H1 (cell line): Measurements from ENCODE around the gene NFAT5. TPM values are rescaled to one million over a fixed set of nuclear protein-coding genes. Genes with fewer than 3 reads are reported as not detected.
A peak's percentile ranks its signal among the peaks of the same experiment; 100 is the strongest.

Experiments used
- CTCF ChIA-PET: fragments of 300-600 bp; sonication (Branson Sonifier 250); formaldehyde crosslinking; loops from one replicate; lab custom pipeline; 2021; ENCODE audit not compliant: partially characterized antibody; lab: Charles Lee
- POLR2A ChIA-PET: fragments of 300-600 bp; sonication (Branson Sonifier 250); formaldehyde crosslinking; loops from one replicate; lab custom pipeline; 2021; ENCODE audit warnings: inconsistent platforms; ENCODE audit not compliant: partially characterized antibody; lab: Charles Lee
- DNase-seq, 2 experiments: peaks; one replicate each; pipeline versions ENCODE4 v3.0.0 to v3.0.0-alpha.2; 2010 to 2022; ENCODE audit warnings: low spot score in 2 of 2, low read depth in 1 of 2, mixed read lengths in 1 of 2
- FAIRE-seq: peaks from 2 replicates; lab custom pipeline; 2011; peaks lifted over from hg19 to GRCh38; lab: Jason Lieb, UNC
- H2AFZ ChIP-seq: 2 replicates; pipeline ENCODE4 v1.8.1; 2012; ENCODE audit warnings: low read length, inconsistent platforms
- H2AK5ac ChIP-seq: 2 replicates; pipeline ENCODE4 v1.6.1; 2013; ENCODE audit warnings: low read depth, low read length
- H2BK120ac ChIP-seq: replicated peaks from 2 replicates; pipeline ENCODE3; 2013; ENCODE audit warnings: low read depth, low read length, inconsistent platforms
- H2BK12ac ChIP-seq: 2 replicates; pipeline ENCODE4 v1.6.1; 2013; ENCODE audit warnings: low read depth, low read length
- H2BK15ac ChIP-seq: 2 replicates; pipeline ENCODE4 v1.6.1; 2013; ENCODE audit warnings: low read length
- H2BK20ac ChIP-seq: 2 replicates; pipeline ENCODE4 v1.6.1; 2013; ENCODE audit warnings: low read length
- H2BK5ac ChIP-seq: 2 replicates; pipeline ENCODE4 v1.6.1; 2013; ENCODE audit warnings: low read depth, low read length
- H3K14ac ChIP-seq: 2 replicates; pipeline ENCODE4 v1.6.1; 2013; ENCODE audit warnings: inconsistent platforms; ENCODE audit not compliant: insufficient read length
- H3K18ac ChIP-seq: 2 replicates; pipeline ENCODE4 v1.6.1; 2013; ENCODE audit warnings: low read length; ENCODE audit errors: extremely low read depth
- H3K23ac ChIP-seq: 2 replicates; pipeline ENCODE4 v1.6.1; 2013; ENCODE audit warnings: inconsistent platforms; ENCODE audit not compliant: insufficient read length
- H3K23me2 ChIP-seq: 2 replicates; pipeline ENCODE4 v1.6.1; 2013; ENCODE audit warnings: low read depth, low read length
- H3K27ac ChIP-seq: 2 replicates; pipeline ENCODE4 v1.6.1; 2011; ENCODE audit warnings: low read depth, low read length, inconsistent platforms
- H3K27me3 ChIP-seq, 4 experiments: replicated peaks in 1 of 4; 1 replicate in 1 of 4; 2 replicates in 3 of 4; pipeline versions ENCODE4 v1.6.1 to v1.8.1; 2011 to 2013; ENCODE audit warnings: low read length in 3 of 4, mild to moderate bottlenecking in 3 of 4, inconsistent platforms in 2 of 4, mixed read lengths in 2 of 4, moderate library complexity in 1 of 4; ENCODE audit not compliant: control insufficient read depth in 3 of 4, insufficient read depth in 3 of 4; ENCODE audit errors: extremely low read depth in 1 of 4
- H3K36me3 ChIP-seq, 4 experiments: 2 replicates each; pipeline versions ENCODE4 v1.6.1 to v1.8.1; 2011 to 2013; ENCODE audit warnings: mild to moderate bottlenecking in 4 of 4, low read length in 3 of 4, moderate library complexity in 2 of 4, control low read depth in 1 of 4, inconsistent platforms in 1 of 4; ENCODE audit not compliant: insufficient read depth in 4 of 4, control insufficient read depth in 2 of 4
- H3K4ac ChIP-seq: replicated peaks from 2 replicates; pipeline ENCODE3; 2013; ENCODE audit warnings: low read length, low read depth, mixed read lengths, inconsistent platforms; ENCODE audit not compliant: insufficient read length
- H3K4me1 ChIP-seq, 4 experiments: replicated peaks in 1 of 4; 1 replicate in 1 of 4; 2 replicates in 3 of 4; pipeline versions ENCODE4 v1.6.1 to v1.8.1; 2011 to 2013; ENCODE audit warnings: low read length in 3 of 4, inconsistent platforms in 2 of 4, mixed read lengths in 1 of 4; ENCODE audit not compliant: insufficient read depth in 4 of 4, control insufficient read depth in 3 of 4
- H3K4me2 ChIP-seq, 2 experiments: 2 replicates each; pipeline versions ENCODE4 v1.6.1 to v1.8.1; 2011 to 2013; ENCODE audit warnings: low read depth in 2 of 2, low read length in 2 of 2, control low read depth in 1 of 2, inconsistent platforms in 1 of 2, mild to moderate bottlenecking in 1 of 2; ENCODE audit not compliant: insufficient read depth in 1 of 2
- H3K4me3 ChIP-seq, 4 experiments: fragments of 200-600, 300-600 bp in 1 of 4; sonication (generic), shearing (Covaris generic), sonication (Bioruptor Twin) in 1 of 4; 2 replicates each; pipeline versions ENCODE4 v1.5.1 to v1.8.1; 2011 to 2016; ENCODE audit warnings: low read length in 4 of 4, low read depth in 3 of 4, control low read depth in 2 of 4, inconsistent platforms in 2 of 4, mild to moderate bottlenecking in 2 of 4, mixed read lengths in 1 of 4, moderate library complexity in 1 of 4; ENCODE audit not compliant: insufficient read depth in 2 of 4; ENCODE audit errors: extremely low read depth in 1 of 4
- H3K56ac ChIP-seq: replicated peaks from 2 replicates; pipeline ENCODE3; 2013; ENCODE audit warnings: low read depth, mild to moderate bottlenecking, mixed read lengths, low read length, inconsistent platforms; ENCODE audit not compliant: insufficient read length
- H3K79me1 ChIP-seq: 2 replicates; pipeline ENCODE4 v1.6.1; 2013; ENCODE audit warnings: low read depth, low read length, control low read depth
- H3K79me2 ChIP-seq, 2 experiments: 2 replicates each; pipeline versions ENCODE4 v1.6.1 to v1.8.1; 2012 to 2013; ENCODE audit warnings: low read length in 2 of 2, mild to moderate bottlenecking in 2 of 2, inconsistent platforms in 1 of 2; ENCODE audit not compliant: insufficient read depth in 2 of 2, control insufficient read depth in 1 of 2
- H3K9ac ChIP-seq, 4 experiments: replicated peaks in 1 of 4; 1 replicate in 1 of 4; 2 replicates in 3 of 4; pipeline versions ENCODE4 v1.6.1 to v1.8.1; 2011 to 2013; ENCODE audit warnings: low read depth in 3 of 4, low read length in 3 of 4, control low read depth in 2 of 4, mild to moderate bottlenecking in 2 of 4, moderate library complexity in 2 of 4, inconsistent platforms in 1 of 4; ENCODE audit errors: extremely low read depth in 1 of 4
- H3K9me3 ChIP-seq, 2 experiments: 2 replicates each; pipeline versions ENCODE4 v1.6.1 to v1.8.1; 2012 to 2013; ENCODE audit warnings: mild to moderate bottlenecking in 2 of 2, moderate library complexity in 2 of 2, control low read depth in 1 of 2, inconsistent platforms in 1 of 2, low read depth in 1 of 2, low read length in 1 of 2, mixed read lengths in 1 of 2; ENCODE audit not compliant: insufficient read depth in 2 of 2
- H4K20me1 ChIP-seq, 2 experiments: replicated peaks in 1 of 2; 2 replicates each; pipeline versions ENCODE3 to v1.8.1; 2011 to 2013; ENCODE audit warnings: inconsistent platforms in 2 of 2, low read length in 2 of 2, mild to moderate bottlenecking in 1 of 2; ENCODE audit not compliant: insufficient read depth in 2 of 2, control insufficient read depth in 1 of 2
- H4K5ac ChIP-seq: 2 replicates; pipeline ENCODE4 v1.6.1; 2013; ENCODE audit warnings: low read length, low read depth, mixed read lengths, inconsistent platforms; ENCODE audit not compliant: insufficient read length
- H4K8ac ChIP-seq: 2 replicates; pipeline ENCODE4 v1.8.0; 2013; ENCODE audit warnings: mild to moderate bottlenecking, moderate library complexity, low read length, inconsistent platforms; ENCODE audit not compliant: insufficient read depth; ENCODE audit errors: extremely low read depth
- H4K91ac ChIP-seq: replicated peaks from 2 replicates; pipeline ENCODE3; 2013; ENCODE audit warnings: low read length, mixed read lengths, inconsistent platforms; ENCODE audit not compliant: insufficient read length
- CEBPB ChIP-seq: IDR thresholded peaks from 2 replicates; pipeline ENCODE4 v1.6.1; 2012; ENCODE audit warnings: low read depth, low read length
- EZH2 ChIP-seq: fragments of 200-600 bp; sonication (generic); IDR thresholded peaks from 2 replicates; pipeline ENCODE4 v1.7.1; 2012; ENCODE audit warnings: low read depth, mild to moderate bottlenecking, moderate library complexity, low read length, inconsistent platforms; ENCODE audit not compliant: severe bottlenecking
- POLR2A ChIP-seq, 2 experiments: IDR thresholded peaks; 1 replicate in 1 of 2; 2 replicates in 1 of 2; pipeline ENCODE4 v1.6.1; 2011; ENCODE audit warnings: low read depth in 2 of 2, low read length in 2 of 2, mild to moderate bottlenecking in 2 of 2; ENCODE audit errors: control extremely low read depth in 1 of 2
- RFX5 ChIP-seq: IDR thresholded peaks from 2 replicates; pipeline ENCODE4 v1.6.1; 2011; ENCODE audit warnings: low read depth, low read length, improper control_type of control experiment, borderline replicate concordance
- RXRA ChIP-seq: IDR thresholded peaks from 2 replicates; pipeline ENCODE4 v1.6.1; 2011; ENCODE audit warnings: low read depth, mild to moderate bottlenecking, low read length, moderate library complexity; ENCODE audit not compliant: insufficient read depth
- SP1 ChIP-seq: IDR thresholded peaks from 2 replicates; pipeline ENCODE4 v1.6.1; 2011; ENCODE audit warnings: low read depth, low read length
- TBP ChIP-seq: IDR thresholded peaks from 2 replicates; pipeline ENCODE4 v1.6.1; 2011; ENCODE audit warnings: low read depth, low read length, improper control_type of control experiment
- WGBS, 2 experiments: shearing (Covaris generic) in 1 of 2; methylation state at CpG; one replicate each; pipeline versions ENCODE4 v1.1.6 to v1.1.7; 2013 to 2015; ENCODE audit warnings: low lambda C conversion rate in 2 of 2, mixed read lengths in 2 of 2, inconsistent platforms in 1 of 2, low coverage in 1 of 2, missing lambda C conversion rate in 1 of 2; ENCODE audit not compliant: insufficient replicate concordance in 2 of 2, insufficient coverage in 1 of 2, insufficient read length in 1 of 2; ENCODE audit errors: extremely low coverage in 1 of 2, missing lambda C conversion rate in 1 of 2; 5-methylcytosine and 5-hydroxymethylcytosine counted together
- polyA plus RNA-seq, 7 experiments: library from polyadenylated mRNA; depleted of rRNA in 3 of 7; stranded (reverse) in 5 of 7; unstranded in 2 of 7; fragments of >200 nt in 5 of 7; fragments of 200-250 nt in 2 of 7; gene quantifications; 1 replicate in 5 of 7; 2 replicates in 1 of 7; 4 replicates in 1 of 7; pipeline versions ENCODE4 v1.2.1 to v1.2.3, GENCODE V29; 2011 to 2013; ENCODE audit warnings: missing spikeins in 2 of 7, mixed read lengths in 2 of 7
- total RNA-seq: library from RNA; stranded (reverse); fragmentation: NEBNext Ultra II Directional; extraction: Animal tissue kit (Norgen Biotek cat#: 25700); gene quantifications from 2 replicates; pipeline ENCODE4 v1.2.1, GENCODE V29; 2021
- TF ChIP-seq, protein P1 (sequence below): IDR thresholded peaks from 2 replicates; pipeline ENCODE4 v1.6.1; 2012; ENCODE audit warnings: inconsistent platforms
- TF ChIP-seq, protein P2 (sequence below): IDR thresholded peaks from 2 replicates; pipeline ENCODE4 v1.6.1; 2011; ENCODE audit warnings: low read length, improper control_type of control experiment

NFAT5 gene
- total and polyA plus RNA-seq, 2 of the 8 experiments (the other 6 are each of a cell fraction or from before 2014, with no cell fraction given), result 8.9 to 29.0 TPM

DNA sequence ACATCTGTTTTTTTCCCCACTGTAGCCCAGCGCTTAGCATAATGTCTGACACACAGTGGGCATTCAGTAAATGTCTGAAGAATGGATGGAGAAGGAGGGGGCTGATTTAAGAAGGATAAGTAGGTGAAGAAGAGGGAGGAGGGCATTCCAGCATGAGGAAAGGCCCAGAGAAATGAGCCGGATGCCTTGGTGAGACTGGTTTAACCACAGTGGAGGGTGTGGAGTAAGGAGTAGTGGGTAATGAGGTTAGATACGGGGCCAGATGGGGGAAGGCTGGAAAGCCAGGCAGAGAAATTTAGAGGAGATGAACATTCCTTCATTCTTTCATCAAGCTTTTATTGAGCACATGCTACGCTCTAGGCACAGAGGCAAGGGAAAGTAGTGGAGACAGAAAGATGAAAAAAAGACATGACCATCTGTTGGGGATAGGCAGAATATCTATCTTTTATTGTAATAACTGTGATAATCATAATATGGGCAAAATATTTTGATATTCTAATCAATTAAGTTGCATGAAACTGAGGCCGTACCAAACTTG, 43.7 kb upstream of the NFAT5 start:
- Histone ChIP-seq H3K4me3 (no peak overlapping the region), H3K27ac (no peak overlapping the region), H2BK12ac (no peak overlapping the region), H3K9ac (no peak overlapping the region), H2BK5ac (no peak overlapping the region), H2BK20ac (no peak overlapping the region), H4K91ac (no peak overlapping the region), H2BK120ac (no peak overlapping the region), H3K4me1 (peaks cover 0 to 2% (median 0%) of the 10 kb centered on the region in 4 experiments; a peak in 1 of 7 replicates), H4K8ac (no peak overlapping the region), H3K23me2 (no peaks in the 10 kb centered on the region), H3K27me3 (no peaks in the 10 kb centered on the region), H3K79me1 (no peaks in the 10 kb centered on the region), H2AK5ac (no peak overlapping the region), H3K56ac (no peak overlapping the region), H2BK15ac (no peak overlapping the region), H3K79me2 (no peaks in the 10 kb centered on the region), H3K14ac (no peak overlapping the region), H3K4ac (no peak overlapping the region), H4K5ac (no peak overlapping the region), H3K9me3 (no peaks in the 10 kb centered on the region), H3K18ac (no peak overlapping the region), H3K23ac (no peak overlapping the region), H3K4me2 (no peak overlapping the region), H3K36me3 (no peaks in the 10 kb centered on the region), H4K20me1 (no peaks in the 10 kb centered on the region), H2AFZ (peak overlapping the region; percentile 77; the same call in 1 of the 2 replicates)
- FAIRE-seq (no peak), DNase-seq (no peak)
- TF ChIP-seq POLR2A (IDR thresholded peaks at IDR 0.05; ENCODE audit: control extremely low read depth in 1 of 2, low read depth in 2 of 2, low read length in 2 of 2) (no peak), TBP (no peak), RXRA (no peak), SP1 (no peak), CEBPB (no peak), RFX5 (no peak), EZH2 (no peak)
- TF ChIP-seq, protein P1, sequence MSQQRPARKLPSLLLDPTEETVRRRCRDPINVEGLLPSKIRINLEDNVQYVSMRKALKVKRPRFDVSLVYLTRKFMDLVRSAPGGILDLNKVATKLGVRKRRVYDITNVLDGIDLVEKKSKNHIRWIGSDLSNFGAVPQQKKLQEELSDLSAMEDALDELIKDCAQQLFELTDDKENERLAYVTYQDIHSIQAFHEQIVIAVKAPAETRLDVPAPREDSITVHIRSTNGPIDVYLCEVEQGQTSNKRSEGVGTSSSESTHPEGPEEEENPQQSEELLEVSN, result no peak
- TF ChIP-seq, protein P2, sequence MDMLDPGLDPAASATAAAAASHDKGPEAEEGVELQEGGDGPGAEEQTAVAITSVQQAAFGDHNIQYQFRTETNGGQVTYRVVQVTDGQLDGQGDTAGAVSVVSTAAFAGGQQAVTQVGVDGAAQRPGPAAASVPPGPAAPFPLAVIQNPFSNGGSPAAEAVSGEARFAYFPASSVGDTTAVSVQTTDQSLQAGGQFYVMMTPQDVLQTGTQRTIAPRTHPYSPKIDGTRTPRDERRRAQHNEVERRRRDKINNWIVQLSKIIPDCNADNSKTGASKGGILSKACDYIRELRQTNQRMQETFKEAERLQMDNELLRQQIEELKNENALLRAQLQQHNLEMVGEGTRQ, result no peak
- ChIA-PET POLR2A (interaction anchor here (1.4 to 2.1 kb wide), 2 partner anchors 8 to 9 kb away, joined by 4 to 7 read pairs; no protein-coding TSS in a partner anchor), CTCF (no interaction called here)
- WGBS, 2 experiments, result 89% methylated on average over 5 of the region's 5 CpGs; no CpG with 5 or more reads in 1 of the 2 experiments
